Endothelial cell (in vitro differentiated cells): ENCODE data around the gene CXCL14. TPM values are rescaled to one million over a fixed set of nuclear protein-coding genes. Genes with fewer than 3 reads are reported as not detected.

ENCODE experiments used
- DNase-seq: peaks from one replicate; pipeline ENCODE4 v3.0.0; 2021; ENCODE audit warnings: low spot score
- H3K27ac Mint-ChIP-seq: one replicate; pipeline ENCODE4 v1.8.0; 2021; ENCODE audit warnings: mixed read lengths, inconsistent platforms; ENCODE audit not compliant: unreplicated experiment
- H3K27me3 Mint-ChIP-seq: one replicate; pipeline ENCODE4 v1.8.0; 2021; ENCODE audit warnings: mild to moderate bottlenecking, moderate library complexity, mixed read lengths, inconsistent platforms; ENCODE audit not compliant: unreplicated experiment
- H3K36me3 Mint-ChIP-seq: one replicate; pipeline ENCODE4 v1.8.0; 2021; ENCODE audit warnings: mild to moderate bottlenecking, low read depth, mixed read lengths, inconsistent platforms; ENCODE audit not compliant: unreplicated experiment
- H3K4me1 Mint-ChIP-seq: one replicate; pipeline ENCODE4 v1.8.0; 2021; ENCODE audit warnings: mild to moderate bottlenecking, mixed read lengths, inconsistent platforms; ENCODE audit not compliant: unreplicated experiment
- H3K4me3 Mint-ChIP-seq: one replicate; pipeline ENCODE4 v1.8.0; 2021; ENCODE audit warnings: mild to moderate bottlenecking, mixed read lengths, inconsistent platforms; ENCODE audit not compliant: unreplicated experiment
- H3K9me3 Mint-ChIP-seq: one replicate; pipeline ENCODE4 v1.8.0; 2021; ENCODE audit warnings: mixed read lengths, inconsistent platforms; ENCODE audit not compliant: unreplicated experiment
- CTCF ChIP-seq: fragments of 200-600 bp; sonication (generic); IDR thresholded peaks from one replicate; pipeline ENCODE4 v1.5.0; 2021; ENCODE audit warnings: antibody characterized with exemption; ENCODE audit not compliant: unreplicated experiment
- total RNA-seq: library from RNA; stranded (reverse); fragmentation: NEBNext Ultra II Directional; extraction: Animal tissue kit (Norgen Biotek cat#: 25700); gene quantifications from one replicate; pipeline ENCODE4 v1.2.1, GENCODE V29; 2021; ENCODE audit not compliant: unreplicated experiment

CXCL14 gene
- total RNA-seq, 1 donor from 2014 or later: 0.13 TPM

- Mint-ChIP-seq H3K9me3 (no peaks in the 10 kb centered on the region), H3K27ac (peak overlapping the region; percentile 15), H3K4me3 (peak overlapping the region; percentile 4), H3K4me1 (peaks cover 14% of the 10 kb centered on the region), H3K27me3 (peaks cover 37% of the 10 kb centered on the region), H3K36me3 (no peaks in the 10 kb centered on the region)
- DNase-seq: no peak
- no peak for TF ChIP-seq CTCF
Measured at GRCh38 chr5:135543001-135543484, 35.7 kb downstream of the CXCL14 start.

DNA sequence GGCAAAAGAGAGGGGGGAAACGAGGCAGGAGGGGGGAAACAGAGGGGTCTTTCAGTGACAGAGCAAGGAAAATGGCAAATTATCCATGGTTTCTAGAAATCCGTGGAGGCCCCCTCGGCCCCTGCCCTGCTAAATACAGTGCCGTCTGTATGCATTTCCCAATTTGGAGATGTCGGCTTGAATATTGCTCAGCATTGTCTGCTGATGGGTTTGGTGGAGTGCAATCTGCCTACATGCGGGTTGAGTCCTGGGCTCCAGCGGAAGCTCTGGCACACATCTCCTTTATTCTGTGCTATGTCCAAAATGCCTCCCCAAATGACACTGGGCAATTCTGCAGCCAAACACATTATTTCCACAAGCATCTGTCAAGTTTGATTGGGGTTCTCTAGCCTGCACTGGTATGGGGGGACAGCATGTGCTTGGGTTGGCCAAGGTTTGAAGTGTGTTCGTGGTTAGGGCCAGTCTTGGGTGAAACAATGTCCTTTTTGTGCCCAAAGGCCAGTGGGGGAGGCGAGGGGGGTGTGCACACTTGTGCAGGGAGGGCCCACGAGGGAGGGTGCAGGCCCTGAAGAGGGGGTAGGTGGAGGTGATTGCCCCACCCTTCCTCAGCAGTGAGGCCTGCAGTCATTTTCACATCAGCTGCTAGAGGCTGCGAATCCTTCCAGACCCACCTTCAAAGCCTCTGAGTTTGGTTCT is 36.8 kb downstream of the CXCL14 start:
- H3K27ac Mint-ChIP-seq: no peak overlapping the region
- no peak for TF ChIP-seq CTCF
- DNase-seq: no peak
- no peaks in the 10 kb centered on the region for H3K9me3 Mint-ChIP-seq
- H3K4me1 Mint-ChIP-seq: peaks cover 14% of the 10 kb centered on the region
- H3K36me3 Mint-ChIP-seq: no peaks in the 10 kb centered on the region
- no peak overlapping the region for H3K4me3 Mint-ChIP-seq
- peaks cover 39% of the 10 kb centered on the region for H3K27me3 Mint-ChIP-seq

DNA sequence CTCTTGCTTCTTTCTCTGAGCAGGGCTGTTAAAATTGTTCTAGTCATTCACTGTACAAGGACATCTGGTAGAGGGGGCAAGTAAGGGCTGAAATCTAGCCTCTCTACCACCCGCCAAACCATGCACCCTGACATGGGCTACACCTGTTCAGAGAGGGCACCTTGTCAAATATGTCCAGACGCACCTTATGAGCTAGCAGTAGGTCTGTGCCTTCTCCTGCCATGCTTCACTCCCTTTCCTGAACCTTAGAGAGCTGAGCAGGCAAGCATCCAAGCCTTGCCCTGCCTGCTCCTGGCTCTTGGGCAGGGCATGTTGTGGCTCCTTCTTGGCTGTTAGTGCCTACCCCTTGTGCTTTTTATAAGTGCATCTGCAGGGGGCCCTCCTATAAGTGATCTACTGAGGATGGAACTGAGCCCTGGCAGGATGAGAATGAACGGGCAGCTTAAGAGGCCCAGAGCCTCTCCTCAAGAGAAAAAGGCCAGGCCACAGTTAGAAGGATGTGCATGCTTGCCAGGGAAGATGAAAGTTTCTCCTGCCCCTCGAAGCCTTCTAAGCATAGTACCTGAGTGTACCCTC is 39.3 kb downstream of the CXCL14 start:
- no peaks in the 10 kb centered on the region for H3K36me3 Mint-ChIP-seq
- peaks cover 38% of the 10 kb centered on the region for H3K27me3 Mint-ChIP-seq
- no peak overlapping the region for H3K27ac Mint-ChIP-seq
- H3K4me3 Mint-ChIP-seq: no peak overlapping the region
- no peaks in the 10 kb centered on the region for H3K9me3 Mint-ChIP-seq
- peaks cover 14% of the 10 kb centered on the region for H3K4me1 Mint-ChIP-seq
- DNase-seq: no peak
- TF ChIP-seq CTCF: no peak

- Mint-ChIP-seq H3K36me3 (no peaks in the 10 kb centered on the region), H3K27me3 (peaks cover 42% of the 10 kb centered on the region), H3K27ac (no peak overlapping the region), H3K4me1 (peaks cover 15% of the 10 kb centered on the region), H3K4me3 (no peak overlapping the region), H3K9me3 (no peaks in the 10 kb centered on the region)
- no peak for TF ChIP-seq CTCF
- no peak for DNase-seq
Measured at GRCh38 chr5:135538261-135538660, 40.5 kb downstream of the CXCL14 start.

DNA sequence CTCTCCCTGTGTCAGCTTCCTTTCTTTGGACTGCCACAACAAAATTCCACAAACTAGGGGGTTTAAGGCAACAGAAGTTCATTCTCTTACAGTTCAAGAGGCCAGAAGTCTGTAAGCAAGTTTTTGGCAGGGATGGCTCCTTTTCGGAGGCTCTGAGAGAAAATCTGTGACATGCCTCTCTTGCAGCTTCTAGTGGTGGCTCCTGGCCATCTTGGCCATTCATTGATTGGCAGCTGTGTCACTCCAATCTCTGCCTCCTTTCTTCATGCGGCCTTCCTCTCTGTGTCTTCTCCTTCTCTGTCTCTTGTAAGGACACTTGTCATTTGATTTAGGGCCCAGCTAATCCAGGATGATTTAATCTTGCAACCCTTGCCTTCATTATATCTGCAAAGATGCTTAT is 41.0 kb downstream of the CXCL14 start:
- TF ChIP-seq CTCF: no peak
- Mint-ChIP-seq H3K27me3 (peaks cover 38% of the 10 kb centered on the region), H3K4me3 (no peak overlapping the region), H3K9me3 (no peaks in the 10 kb centered on the region), H3K27ac (no peak overlapping the region), H3K36me3 (no peaks in the 10 kb centered on the region), H3K4me1 (peaks cover 11% of the 10 kb centered on the region)
- DNase-seq: no peak
